Activated CD4-positive, alpha-beta T cell treated with anti-CD3 and anti-CD28 coated beads, Interleukin-2, amount 10 ng/mL, durations not matched to agents 7 days and 5 days (primary cell): ENCODE data around the gene PIGQ. TPM values are rescaled to one million over a fixed set of nuclear protein-coding genes. Genes with fewer than 3 reads are reported as not detected.

ENCODE experiments used
- CTCF ChIA-PET: fragments of 350-600 bp; sonication (Branson Sonifier 250); formaldehyde crosslinking; loops from one replicate; lab custom pipeline; 2021; ENCODE audit warnings: antibody characterized with exemption; lab: Charles Lee
- POLR2A ChIA-PET: fragments of 350-600 bp; sonication (Branson Sonifier 250); formaldehyde crosslinking; loops from one replicate; lab custom pipeline; 2021; ENCODE audit warnings: antibody characterized with exemption; lab: Charles Lee
- DNase-seq: peaks from one replicate; pipeline ENCODE4 v3.0.0-alpha.2; 2020
- H3K27ac Mint-ChIP-seq: one replicate; pipeline ENCODE4 v1.8.0; 2021; ENCODE audit warnings: mild to moderate bottlenecking, moderate library complexity, mixed read lengths
- H3K27me3 Mint-ChIP-seq: one replicate; pipeline ENCODE4 v1.8.0; 2021; ENCODE audit warnings: mixed read lengths
- H3K36me3 Mint-ChIP-seq: one replicate; pipeline ENCODE4 v1.8.0; 2021; ENCODE audit warnings: low read depth, mixed read lengths
- H3K4me1 Mint-ChIP-seq: one replicate; pipeline ENCODE4 v1.8.0; 2021; ENCODE audit warnings: mixed read lengths
- H3K4me3 Mint-ChIP-seq: one replicate; pipeline ENCODE4 v1.8.0; 2021; ENCODE audit warnings: mild to moderate bottlenecking, moderate library complexity, mixed read lengths
- H3K9me3 Mint-ChIP-seq: one replicate; pipeline ENCODE4 v1.8.0; 2021; ENCODE audit warnings: mixed read lengths
- total RNA-seq, 2 experiments: library from RNA; stranded (reverse); gene quantifications; one replicate each; pipeline ENCODE4 v1.2.3, GENCODE V29; 2021

PIGQ gene
- total RNA-seq, 2 experiments from 2014 or later = 44.5 to 46.1 TPM

DNA sequence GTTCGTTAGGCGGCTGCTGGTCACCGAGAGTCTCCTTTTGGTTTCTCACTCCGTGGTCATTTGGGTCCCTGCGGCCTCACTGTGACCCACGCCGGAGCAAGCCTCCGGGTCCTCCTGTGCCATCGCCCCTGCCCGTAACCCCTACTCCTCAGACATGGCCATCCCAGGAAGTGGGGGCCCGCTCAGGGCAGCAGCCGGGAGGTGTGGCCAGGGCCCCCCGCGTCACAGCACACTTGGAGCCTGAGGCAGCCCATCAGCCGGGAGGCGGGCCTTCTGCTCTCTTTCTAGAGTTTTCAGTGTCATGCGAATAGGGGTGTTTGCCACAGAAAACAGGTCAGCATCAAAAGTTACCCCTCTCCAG, 53.1 kb downstream of the PIGQ start:
- Mint-ChIP-seq H3K27me3 (no peaks in the 10 kb centered on the region), H3K4me3 (no peak overlapping the region), H3K27ac (no peak overlapping the region), H3K9me3 (no peaks in the 10 kb centered on the region), H3K36me3 (no peaks in the 10 kb centered on the region), H3K4me1 (no peaks in the 10 kb centered on the region)
- POLR2A ChIA-PET = no interaction called here
- no peak for DNase-seq
- CTCF ChIA-PET = interaction anchor here (0.6 kb wide), 1 partner anchor 1310 kb away, joined by 3 read pairs; no protein-coding TSS in a partner anchor

DNA sequence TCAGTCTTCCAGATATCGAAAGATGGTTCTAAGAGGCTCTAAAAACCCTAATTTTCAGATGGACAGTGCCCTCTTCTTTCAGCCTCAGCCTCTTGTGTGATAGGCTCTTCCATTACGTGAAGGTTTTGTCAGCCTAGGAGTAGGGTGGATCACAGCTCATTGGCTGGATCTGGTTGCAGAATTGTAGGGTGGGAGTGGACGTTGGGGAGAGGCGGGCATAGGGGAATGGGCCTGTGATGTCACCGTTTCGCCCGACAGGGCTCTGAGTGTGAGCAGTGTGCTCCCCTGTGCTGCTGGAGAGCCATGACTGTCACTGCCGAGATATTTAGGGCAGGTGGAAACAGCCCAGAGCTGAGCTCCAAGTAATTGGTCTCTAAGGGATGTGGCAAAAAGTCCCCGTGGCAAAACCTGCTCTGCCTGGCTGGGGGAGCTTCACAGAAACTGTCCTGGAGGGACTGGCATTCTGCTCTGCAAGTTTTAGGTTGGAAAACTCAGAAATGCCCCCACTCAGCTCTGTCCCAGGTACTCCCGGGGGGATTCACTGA, 54.8 kb downstream of the PIGQ start:
- Mint-ChIP-seq H3K27ac (no peak overlapping the region), H3K9me3 (no peaks in the 10 kb centered on the region), H3K27me3 (no peaks in the 10 kb centered on the region), H3K4me3 (no peak overlapping the region), H3K4me1 (no peaks in the 10 kb centered on the region), H3K36me3 (no peaks in the 10 kb centered on the region)
- DNase-seq = no peak
- ChIA-PET CTCF (no interaction called here), POLR2A (no interaction called here)

DNA sequence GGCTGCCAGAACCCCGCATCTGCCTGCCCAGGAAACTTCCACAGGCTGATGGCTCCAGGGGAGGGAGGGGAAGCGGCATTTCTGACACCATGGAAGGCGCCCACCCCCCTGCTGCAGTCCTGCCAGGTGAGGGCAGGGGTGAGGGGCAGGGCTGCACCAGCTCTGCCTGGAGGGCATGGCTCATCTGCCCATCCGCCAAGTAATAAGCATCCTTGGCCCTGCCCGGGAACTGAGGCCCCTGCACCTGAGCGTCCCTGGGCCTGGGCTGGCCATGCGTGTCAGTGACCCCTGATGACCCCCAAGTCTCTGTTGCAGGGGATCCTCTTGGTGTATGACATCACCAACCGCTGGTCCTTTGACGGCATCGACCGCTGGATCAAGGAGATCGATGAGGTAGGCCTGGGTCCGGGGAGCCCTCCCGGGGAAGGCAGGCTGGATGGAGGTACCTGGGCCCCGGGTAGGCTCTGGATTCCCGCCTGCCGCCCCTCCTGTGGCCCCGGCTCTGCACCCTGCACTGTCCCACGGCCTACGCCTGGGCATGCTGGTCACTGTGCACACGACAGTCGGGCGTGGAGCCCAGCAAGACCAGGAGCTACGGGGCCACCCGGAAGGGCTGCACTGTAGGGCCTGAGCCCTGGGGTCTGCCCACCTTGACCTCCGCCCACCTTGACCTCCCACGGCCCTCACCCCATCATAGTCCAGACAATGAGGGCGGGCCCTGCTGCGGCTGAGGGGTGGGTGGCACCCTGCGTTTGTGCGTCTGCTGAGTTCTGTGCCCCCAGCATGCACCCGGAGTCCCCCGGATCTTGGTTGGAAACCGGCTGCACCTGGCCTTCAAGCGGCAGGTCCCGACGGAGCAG, 55.6 kb downstream of the PIGQ start:
- H3K27me3 Mint-ChIP-seq = no peaks in the 10 kb centered on the region
- no peak overlapping the region for H3K27ac Mint-ChIP-seq
- ChIA-PET POLR2A (no interaction called here), CTCF (interaction anchor here (1.7 kb wide), 1 partner anchor 11 kb away, joined by 4 read pairs; the partner anchor contains the start of gene METTL26)
- H3K4me3 Mint-ChIP-seq = no peak overlapping the region
- no peaks in the 10 kb centered on the region for H3K9me3 Mint-ChIP-seq
- DNase-seq = no peak
- H3K4me1 Mint-ChIP-seq = no peaks in the 10 kb centered on the region
- no peaks in the 10 kb centered on the region for H3K36me3 Mint-ChIP-seq

DNA sequence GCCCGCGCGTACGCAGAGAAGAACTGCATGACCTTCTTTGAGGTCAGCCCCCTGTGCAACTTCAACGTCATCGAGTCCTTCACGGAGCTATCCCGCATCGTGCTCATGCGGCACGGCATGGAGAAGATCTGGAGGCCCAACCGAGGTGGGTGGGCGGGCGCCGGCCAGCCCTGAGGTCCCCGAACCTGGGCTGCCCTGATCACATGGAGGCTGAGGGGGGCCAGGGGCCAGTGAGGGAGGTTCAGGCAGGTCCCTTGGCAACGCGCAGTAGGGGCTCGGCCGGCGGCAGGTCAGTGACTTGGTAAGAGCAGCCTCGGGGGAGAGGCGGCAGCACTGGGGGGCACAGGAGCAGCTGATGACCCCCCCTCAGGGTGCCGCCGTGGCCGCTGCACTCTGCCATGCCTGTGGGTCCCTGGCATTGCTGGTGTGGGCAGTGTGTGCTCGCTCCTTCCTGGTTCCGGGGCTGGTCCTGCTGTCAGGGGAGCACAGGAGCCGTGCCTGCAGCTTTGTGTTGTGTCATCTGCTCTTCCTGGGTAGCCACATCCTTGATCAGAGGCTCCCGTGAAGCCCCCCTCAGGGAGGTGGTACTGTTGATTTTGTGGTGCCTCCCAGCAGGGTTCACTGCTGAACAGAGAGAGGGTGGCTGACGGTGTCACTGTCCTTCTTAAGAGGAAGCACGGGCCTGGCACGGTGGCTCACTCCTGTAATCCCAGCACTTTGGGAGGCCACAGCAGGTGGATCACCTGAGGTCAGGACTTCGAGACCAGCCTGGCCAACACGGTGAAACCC, 56.4 kb downstream of the PIGQ start:
- ChIA-PET CTCF (interaction anchor here (1.7 kb wide), 1 partner anchor 10 kb away, joined by 4 read pairs; the partner anchor contains the start of gene METTL26), POLR2A (no interaction called here)
- H3K4me1 Mint-ChIP-seq = no peaks in the 10 kb centered on the region
- no peaks in the 10 kb centered on the region for H3K36me3 Mint-ChIP-seq
- H3K27ac Mint-ChIP-seq = no peak overlapping the region
- no peaks in the 10 kb centered on the region for H3K9me3 Mint-ChIP-seq
- H3K27me3 Mint-ChIP-seq = no peaks in the 10 kb centered on the region
- DNase-seq = no peak
- H3K4me3 Mint-ChIP-seq = no peak overlapping the region

DNA sequence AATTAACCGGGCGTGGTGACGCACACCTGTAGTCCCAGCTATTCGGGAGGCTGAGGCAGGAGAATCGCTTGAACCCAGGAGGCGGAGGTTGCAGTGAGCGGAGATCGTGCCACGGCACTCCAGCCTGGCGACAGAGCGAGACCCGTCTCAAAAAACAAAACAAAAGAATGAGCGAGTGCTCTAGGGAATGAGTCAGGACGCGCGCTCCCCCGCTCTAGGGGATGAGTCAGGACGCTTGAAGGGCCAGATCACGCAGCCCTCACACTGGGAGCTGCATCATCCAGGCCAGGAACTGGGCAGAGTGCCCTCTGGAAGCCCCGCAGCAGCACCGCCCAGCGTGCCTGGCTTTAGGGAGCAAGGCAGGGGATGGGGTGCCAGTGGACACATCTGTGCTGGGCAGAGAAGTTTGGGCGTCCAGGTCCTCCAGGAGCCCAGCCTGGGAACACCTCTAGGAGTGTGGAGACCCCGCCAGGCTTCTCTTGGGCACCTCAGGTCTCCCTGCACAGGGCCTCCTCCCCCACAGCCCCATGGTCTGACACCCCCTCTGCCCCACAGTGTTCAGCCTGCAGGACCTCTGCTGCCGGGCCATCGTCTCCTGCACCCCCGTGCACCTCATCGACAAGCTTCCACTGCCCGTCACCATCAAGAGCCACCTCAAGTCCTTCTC, 57.2 kb downstream of the PIGQ start:
- H3K4me1 Mint-ChIP-seq = no peaks in the 10 kb centered on the region
- H3K27me3 Mint-ChIP-seq = no peaks in the 10 kb centered on the region
- H3K27ac Mint-ChIP-seq = no peak overlapping the region
- H3K36me3 Mint-ChIP-seq = no peaks in the 10 kb centered on the region
- ChIA-PET POLR2A (no interaction called here), CTCF (interaction anchor here (1.7 kb wide), 1 partner anchor 10 kb away, joined by 4 read pairs; the partner anchor contains the start of gene METTL26)
- no peak for DNase-seq
- H3K9me3 Mint-ChIP-seq = no peaks in the 10 kb centered on the region
- no peak overlapping the region for H3K4me3 Mint-ChIP-seq

DNA sequence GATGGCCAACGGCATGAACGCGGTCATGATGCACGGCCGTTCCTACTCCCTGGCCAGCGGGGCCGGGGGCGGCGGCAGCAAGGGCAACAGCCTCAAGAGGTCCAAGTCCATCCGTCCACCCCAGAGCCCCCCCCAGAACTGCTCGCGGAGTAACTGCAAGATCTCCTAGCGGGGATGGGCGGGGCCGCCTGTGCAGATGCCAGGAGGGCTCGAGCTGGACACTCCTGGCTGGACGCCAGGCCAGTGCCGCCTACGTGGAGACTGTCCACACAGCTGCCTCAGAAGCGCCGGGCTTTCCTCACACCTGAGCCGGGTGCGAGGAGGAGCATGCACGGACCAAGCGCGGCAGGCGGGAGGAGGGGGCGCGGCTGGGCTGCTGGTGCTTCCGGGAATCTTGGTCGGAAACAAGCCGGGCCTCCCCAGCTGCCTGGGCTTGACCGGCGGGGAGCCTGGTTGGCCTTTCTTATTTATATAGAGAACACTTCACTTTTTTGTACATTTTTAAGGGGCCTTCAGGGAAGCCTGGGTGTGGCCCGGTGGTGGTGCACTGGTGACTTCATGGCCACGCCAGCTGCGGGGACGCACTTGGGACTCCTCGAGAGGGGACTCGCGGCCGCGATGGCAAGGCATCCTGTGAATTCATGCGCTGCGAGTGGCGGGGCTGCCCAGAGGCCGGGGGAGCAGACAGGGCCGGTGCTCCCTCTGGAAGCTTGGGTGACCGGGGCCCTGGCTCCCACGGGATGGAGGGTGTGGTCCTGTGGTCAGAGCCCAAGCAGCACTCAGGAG, 57.9 kb downstream of the PIGQ start:
- H3K27ac Mint-ChIP-seq = no peak overlapping the region
- DNase-seq = no peak
- H3K27me3 Mint-ChIP-seq = no peaks in the 10 kb centered on the region
- no peak overlapping the region for H3K4me3 Mint-ChIP-seq
- H3K36me3 Mint-ChIP-seq = no peaks in the 10 kb centered on the region
- no peaks in the 10 kb centered on the region for H3K9me3 Mint-ChIP-seq
- no peaks in the 10 kb centered on the region for H3K4me1 Mint-ChIP-seq
- CTCF ChIA-PET = interaction anchor here (1.7 kb wide), 1 partner anchor 9 kb away, joined by 4 read pairs; the partner anchor contains the start of gene METTL26
- POLR2A ChIA-PET = no interaction called here

DNA sequence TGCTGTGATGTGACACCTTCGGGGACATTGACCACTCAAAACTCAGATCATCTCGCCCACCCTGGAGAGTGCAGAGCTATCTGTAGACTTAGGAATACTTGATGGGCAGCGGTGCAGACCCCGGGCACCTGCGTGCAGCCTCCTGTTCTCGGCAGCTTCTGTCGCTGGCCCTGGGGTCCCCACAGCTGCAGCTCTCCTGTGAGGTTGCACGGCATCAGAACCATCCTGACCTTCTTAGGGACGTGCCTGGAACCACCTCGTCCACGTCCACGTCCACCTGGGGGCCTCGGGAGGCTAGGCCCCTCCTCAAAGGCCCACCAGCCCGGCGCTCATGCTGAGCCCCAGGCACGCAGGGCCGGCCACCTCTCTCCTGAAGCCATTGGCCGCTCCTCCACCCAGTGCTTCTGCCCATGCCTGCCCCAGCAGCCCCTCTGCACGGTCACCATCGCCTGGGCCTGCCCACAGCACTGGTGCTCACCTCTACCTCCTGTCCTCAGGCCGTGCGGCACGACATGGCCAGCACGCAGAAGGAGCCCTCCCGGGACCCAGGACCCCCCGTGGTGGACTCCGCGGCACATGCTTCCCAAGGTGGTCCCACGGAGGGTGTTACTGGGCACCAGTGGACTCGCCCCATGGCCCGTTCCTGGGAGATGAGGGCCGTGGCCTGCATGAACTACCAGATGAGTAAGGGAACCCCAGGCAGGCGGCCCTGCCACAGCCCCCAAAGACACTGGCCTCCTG, 58.7 kb downstream of the PIGQ start:
- Mint-ChIP-seq H3K9me3 (no peaks in the 10 kb centered on the region), H3K36me3 (no peaks in the 10 kb centered on the region), H3K4me3 (no peak overlapping the region), H3K27ac (no peak overlapping the region), H3K27me3 (no peaks in the 10 kb centered on the region), H3K4me1 (no peaks in the 10 kb centered on the region)
- no peak for DNase-seq
- ChIA-PET POLR2A (no interaction called here), CTCF (no interaction called here)

DNA sequence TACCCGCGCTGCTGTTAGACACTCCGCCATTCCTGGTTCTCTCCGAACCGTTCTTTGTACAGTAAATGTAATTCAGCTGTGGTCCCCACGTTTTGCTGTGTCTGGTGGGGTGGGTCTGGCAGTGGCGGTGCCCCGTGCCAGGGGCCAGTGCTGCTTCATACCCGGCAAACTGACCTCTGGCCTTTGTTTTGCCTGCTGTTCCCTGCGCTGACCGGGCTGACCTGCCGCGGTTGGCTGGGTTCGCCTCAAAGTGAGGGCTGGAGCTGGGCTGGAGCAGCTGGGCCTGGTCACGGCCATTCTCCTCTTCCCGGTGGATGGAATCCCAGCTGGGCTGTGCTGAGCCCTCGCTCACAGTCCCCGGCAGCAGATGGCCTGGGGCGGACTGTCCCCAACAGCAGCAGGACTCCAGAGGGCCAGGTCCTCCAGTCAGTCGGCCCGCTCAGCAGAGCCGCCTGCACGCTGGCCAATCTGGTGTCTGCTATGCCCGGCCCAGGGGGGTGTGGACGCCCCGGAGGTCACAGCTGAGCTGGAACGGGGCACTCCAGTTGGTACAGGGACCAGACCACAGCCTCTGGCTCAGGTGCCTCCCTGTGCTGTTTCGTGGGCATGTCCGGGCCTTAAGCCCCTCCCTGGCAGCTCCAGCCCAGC, 59.5 kb downstream of the PIGQ start:
- Mint-ChIP-seq H3K9me3 (no peaks in the 10 kb centered on the region), H3K27ac (no peak overlapping the region), H3K4me3 (no peak overlapping the region), H3K36me3 (no peaks in the 10 kb centered on the region), H3K4me1 (no peaks in the 10 kb centered on the region), H3K27me3 (no peaks in the 10 kb centered on the region)
- CTCF ChIA-PET = interaction anchor here (0.5 kb wide), 1 partner anchor 13 kb away, joined by 3 read pairs; no protein-coding TSS in a partner anchor
- no peak for DNase-seq
- POLR2A ChIA-PET = no interaction called here

DNA sequence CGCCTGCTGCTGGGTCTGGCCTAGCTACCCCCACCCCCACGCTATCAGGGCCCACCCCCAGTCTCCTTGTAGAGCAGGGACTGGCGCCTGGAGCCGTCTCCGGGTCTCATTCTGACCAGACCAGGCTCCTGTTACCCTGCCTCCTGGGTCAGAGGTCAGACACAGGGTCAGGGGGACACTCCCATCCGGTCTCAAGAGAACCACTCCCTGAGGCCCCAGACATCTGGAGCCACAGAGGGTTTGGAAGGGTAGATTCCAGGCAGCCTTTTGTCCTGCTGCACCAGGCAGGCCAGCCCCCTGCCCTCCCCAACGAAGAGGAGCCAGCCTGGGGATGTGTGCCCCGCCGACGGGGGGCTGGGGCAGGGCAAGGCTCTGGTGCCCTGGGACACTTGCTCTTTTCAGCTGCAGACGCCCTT, 60.1 kb downstream of the PIGQ start:
- CTCF ChIA-PET = interaction anchor here (0.5 kb wide), 1 partner anchor 14 kb away, joined by 3 read pairs; no protein-coding TSS in a partner anchor
- H3K36me3 Mint-ChIP-seq = no peaks in the 10 kb centered on the region
- DNase-seq = no peak
- H3K4me1 Mint-ChIP-seq = peaks cover 2% of the 10 kb centered on the region
- H3K9me3 Mint-ChIP-seq = no peaks in the 10 kb centered on the region
- no peaks in the 10 kb centered on the region for H3K27me3 Mint-ChIP-seq
- H3K4me3 Mint-ChIP-seq = no peak overlapping the region
- H3K27ac Mint-ChIP-seq = no peak overlapping the region
- POLR2A ChIA-PET = no interaction called here

DNA sequence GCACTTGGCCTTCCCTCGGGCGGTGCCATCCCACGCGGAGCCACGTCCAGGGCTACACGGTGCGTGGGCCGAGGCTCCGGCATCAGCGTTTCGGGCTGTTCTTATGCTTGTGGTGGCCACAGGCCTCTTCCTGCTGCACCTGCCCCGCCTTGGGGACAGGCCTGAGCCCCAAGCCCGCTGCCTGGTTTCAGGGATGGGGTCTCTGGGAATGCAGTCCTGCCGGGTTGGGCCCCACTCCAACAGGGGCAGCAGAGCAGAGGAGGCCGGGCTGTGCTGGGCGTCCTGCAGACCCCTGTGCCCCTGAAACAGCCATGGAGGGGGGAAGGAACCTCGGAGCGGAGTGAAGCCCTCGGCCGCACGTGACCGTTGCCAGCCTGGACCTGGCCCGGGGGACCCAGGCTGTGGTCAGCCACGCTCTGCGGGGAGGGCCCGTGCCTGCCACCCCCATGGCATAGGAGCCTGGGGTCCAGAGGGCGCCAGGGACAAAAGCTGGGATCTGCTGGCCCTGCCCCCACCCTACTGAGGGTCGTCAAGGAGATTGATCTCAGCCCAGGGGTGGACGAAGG, 60.6 kb downstream of the PIGQ start:
- CTCF ChIA-PET = no interaction called here
- no peaks in the 10 kb centered on the region for H3K9me3 Mint-ChIP-seq
- DNase-seq = no peak
- no peaks in the 10 kb centered on the region for H3K36me3 Mint-ChIP-seq
- POLR2A ChIA-PET = no interaction called here
- H3K27me3 Mint-ChIP-seq = no peaks in the 10 kb centered on the region
- H3K4me3 Mint-ChIP-seq = no peak overlapping the region
- H3K27ac Mint-ChIP-seq = no peak overlapping the region
- H3K4me1 Mint-ChIP-seq = peaks cover 4% of the 10 kb centered on the region
